NCI-H524 treated with DMSO at 0.1 percent for 48 hours (cell line): ENCODE data around the gene INPP5D.

ENCODE experiments used
- DNase-seq: peaks from one replicate; lab custom pipeline; 2025; lab: John Stamatoyannopoulos, UW

INPP5D gene

DNA sequence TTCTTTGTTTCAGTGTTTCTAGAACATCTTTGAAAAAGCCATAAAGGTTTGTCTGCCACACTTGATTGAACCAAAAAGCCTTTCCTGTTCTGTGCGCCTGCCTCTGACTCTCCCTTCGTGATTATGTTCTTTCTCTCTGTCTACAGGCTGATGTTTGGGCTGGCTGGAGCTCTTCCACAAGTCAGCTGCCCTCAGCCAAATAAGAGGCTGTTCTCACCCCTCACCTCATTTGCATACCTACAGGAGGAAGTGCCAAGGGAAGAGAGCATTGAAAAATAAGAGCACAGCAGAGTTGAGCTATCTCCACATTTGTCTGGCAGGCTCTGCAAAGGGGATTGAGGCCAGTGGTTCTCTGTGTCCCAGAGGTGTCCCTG is 15.8 kb downstream of the INPP5D start:
- no peak for DNase-seq

DNA sequence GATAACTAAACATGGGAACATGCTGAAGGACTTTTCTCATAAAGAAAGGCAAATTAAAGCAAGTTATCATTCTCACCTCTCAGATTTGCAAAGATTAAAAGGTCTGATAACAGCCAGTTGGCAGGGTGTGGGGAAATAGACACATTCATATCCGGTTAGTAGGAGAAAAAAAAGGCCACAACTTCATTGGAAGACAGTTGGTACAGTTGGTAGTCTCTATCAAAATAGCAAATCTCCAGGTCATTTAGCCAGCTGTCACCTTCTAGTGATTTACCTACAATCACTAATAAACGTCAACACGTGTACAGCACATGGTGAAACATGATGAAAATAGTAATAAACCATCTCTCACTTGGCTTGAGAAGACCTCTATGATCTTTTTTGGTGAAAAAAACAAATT is 16.6 kb downstream of the INPP5D start:
- DNase-seq: no peak

DNA sequence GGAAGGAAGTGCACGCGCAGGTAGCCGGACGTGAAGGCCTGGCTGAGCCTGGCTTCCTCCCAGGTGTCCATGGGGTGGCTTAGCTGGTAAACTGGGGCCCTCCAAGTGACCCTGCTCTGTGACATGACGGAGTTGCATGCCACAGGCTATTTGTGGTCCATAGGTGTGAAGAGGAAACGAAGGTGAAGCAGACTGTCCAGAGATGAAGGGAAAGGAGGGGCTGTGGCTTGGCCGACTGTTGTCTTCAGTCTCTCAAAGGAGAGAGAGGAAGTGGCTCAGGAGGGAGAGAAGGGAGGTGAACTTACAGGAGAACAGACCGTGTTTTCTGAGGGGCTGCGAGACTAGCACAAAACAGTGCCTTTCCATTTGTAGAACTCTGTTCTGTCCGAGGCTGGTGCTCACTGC is 19.3 kb downstream of the INPP5D start:
- DNase-seq: no peak

DNA sequence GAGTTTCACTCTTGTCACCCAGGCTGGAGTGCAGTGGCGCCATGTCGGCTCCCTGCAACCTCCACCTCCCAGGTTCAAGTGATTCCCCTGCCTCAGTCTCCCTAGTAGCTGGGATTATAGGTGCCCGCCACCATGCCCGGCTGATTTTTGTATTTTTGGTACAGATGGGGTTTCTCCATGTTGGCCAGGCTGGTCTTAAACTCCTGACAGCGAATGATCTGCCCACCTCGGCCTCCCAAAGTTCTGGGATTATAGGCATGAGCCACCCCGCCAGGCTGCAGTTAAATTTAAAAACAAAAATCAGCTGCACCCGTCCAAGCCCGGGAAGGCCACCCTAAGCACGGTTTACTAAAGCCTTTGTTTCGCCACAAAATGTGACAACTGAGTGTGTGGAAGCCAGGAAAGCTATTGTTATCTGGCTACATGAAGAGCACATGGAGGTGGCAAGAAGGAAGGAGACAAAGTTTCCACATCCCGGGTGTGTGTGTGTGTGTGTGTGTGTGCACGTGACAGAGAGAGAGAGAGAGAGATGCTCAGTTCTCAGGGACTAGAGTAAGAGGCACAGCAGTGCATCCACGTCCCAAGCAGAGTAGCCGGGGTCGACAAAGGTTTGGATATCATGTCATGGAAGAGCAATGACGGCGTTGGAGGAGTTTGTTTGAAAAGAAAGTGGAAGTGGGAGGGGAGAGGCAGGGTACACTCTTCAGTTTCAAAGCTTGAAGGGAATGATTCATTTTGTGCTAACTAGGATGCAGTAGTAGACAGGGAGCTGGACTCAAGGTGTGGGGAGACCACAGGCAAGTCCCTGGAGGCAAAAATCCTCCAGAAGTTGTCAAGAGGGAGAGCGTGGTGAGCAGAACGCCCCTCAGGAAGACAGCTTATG is 20.1 kb downstream of the INPP5D start:
- DNase-seq: no peak

DNA sequence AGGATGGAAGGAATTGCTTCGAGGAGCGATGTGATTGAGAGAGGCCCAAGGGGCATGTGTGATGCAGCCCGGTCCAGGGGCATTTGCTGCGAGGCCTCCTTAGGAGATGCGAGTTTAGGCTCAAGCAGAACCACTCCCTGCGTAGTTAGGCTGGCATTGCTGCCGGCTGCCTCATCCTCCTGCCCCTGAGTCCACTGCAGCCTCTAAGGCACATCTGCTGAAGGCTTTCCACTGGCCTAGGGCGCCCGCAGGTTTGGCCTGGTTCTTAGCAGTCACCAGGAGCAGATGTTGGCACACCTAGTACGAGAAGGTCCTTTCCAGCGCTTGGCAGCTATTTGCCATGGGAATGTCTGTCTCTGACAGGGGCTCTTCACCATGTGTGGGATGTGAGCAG is 20.7 kb downstream of the INPP5D start:
- no peak for DNase-seq

DNA sequence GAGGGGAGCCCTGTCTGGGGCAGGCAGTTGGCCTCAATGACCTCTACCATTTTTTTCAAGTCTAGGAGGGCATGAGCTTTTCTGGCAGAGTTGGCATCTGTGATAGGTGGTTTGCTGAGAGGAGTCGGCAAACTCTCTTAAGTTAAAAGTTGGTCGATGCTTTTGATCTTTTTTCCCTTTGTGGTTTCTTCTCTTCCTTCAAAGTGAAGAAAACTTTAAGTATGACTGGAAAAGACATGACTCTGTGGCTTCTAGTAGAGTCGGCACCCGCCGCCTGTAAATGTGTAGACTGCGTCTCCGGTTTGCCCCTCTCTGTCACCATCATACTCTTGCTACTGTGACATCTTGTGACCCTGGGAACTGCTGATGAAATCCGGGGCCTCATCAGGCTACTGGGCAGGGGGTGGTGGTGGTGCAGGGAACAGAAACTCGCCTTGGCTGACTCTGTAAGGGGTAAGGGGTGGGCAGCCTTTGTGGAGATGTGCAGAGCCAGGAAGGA is 21.1 kb downstream of the INPP5D start:
- DNase-seq: no peak

DNA sequence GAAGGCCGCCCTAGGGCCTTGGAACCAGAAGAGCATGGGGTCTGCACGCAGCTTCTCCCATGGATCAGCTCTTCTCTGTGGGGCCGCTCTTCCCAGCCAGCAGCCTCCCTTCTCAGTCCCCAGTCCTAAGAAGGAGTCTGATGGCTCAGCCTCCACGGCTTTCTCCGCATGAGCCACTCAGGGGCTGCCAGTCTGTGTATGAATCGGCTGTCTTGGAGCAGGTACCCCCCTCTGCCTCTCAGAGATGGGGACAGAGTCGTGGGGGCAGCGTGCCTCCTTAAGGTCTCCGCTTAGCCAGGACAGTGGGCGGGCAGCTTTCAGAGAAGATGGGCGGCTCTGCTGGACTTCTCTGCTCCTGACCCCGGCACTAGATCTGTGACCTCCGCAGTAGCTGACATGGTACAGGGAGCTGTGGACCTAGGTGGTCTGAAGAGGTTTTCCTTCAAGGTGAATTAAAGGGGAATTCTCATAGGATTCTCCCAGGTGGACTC is 21.6 kb downstream of the INPP5D start:
- DNase-seq: no peak

DNA sequence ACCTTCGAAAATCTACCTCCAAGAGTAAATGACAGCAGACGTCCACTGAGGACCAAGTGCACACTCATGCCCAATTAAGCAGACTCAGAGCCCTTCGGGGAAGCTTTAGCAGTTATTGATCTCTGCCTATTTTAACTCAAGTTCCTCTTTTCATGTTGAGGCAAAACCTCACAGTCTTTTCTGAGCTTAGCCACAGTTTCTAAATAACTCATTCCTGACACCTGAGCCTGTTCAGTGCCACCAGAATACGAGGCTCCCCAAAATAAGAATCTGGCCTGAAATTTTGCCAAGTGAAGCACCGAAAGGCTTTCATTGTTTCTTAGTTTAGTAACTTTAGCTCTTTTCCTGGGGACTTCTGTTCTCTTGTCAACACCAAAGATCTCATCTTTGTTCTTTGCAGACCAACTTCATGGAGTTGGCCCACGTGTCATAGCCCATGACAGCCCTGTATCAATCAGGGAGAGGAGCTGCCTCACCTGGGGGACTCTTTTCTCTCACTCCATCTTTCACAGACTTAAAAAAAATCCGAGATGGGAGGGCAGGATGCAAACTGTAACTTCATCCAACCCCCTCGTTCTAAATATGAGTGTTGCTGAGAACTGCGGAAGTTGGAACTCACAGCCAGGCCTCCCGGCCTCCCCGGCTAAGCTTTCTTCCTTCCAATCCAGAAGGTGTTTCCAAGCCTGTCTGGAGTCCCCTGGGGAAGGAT is 22.2 kb downstream of the INPP5D start:
- DNase-seq: no peak

DNA sequence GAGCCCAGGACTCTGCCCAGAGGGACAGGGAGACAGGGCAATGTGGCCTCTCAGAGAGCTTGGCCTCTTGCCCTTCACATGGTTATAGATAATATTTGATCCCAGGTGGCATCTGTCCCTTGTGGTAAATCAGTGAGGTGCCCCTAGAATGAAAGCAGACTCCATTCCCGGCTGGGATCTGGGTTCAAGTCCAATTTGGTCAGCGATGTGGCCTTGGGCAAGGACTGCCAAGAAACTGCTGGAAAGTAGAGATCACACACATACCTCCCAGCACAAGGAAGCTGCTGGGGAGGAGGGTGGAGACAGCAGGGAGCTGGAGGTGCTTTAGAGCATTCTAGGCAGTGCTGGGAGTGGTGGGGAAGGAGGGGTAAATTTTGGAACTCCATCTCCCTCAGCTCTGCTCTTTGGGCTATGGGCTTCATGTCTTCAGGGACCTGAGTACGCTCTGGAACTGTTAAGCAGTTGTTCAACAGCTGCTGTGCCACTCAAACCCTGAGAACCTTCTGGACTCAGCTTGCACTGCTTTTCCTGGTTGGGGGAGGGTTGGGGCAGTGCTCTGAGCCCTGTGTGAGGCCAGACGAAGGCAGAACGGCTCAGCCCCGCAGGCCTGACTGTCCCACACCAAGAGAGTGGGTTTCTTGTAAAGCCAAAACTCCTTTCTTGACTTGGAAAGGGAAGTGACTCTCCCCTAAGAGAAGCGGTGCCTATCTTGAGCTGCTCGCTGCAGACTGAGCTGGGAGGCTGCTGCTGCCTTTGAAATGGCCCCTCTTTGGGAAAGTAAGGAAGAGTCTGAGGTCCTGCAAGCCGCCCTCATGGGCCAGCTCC is 23.0 kb downstream of the INPP5D start:
- DNase-seq: no peak

DNA sequence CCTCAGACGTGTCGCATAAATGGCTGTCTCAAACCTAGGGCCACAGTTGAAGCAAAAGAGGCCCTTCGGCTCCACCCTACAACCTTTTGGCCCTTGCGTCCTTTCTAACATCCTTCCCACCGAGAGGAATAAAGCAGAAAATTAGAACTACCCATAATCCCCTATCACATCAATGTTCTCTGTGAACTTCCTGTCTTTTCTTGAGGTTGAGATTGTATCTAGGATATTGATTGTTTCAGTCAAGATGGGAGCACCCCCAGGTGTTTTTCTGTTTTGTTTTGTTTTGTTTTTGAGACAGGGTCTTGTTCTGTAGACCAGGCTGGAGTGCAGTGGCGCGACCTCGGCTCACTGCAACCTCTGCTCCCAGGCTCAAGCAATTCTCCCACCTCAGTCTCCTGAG is 23.6 kb downstream of the INPP5D start:
- no peak for DNase-seq

DNA sequence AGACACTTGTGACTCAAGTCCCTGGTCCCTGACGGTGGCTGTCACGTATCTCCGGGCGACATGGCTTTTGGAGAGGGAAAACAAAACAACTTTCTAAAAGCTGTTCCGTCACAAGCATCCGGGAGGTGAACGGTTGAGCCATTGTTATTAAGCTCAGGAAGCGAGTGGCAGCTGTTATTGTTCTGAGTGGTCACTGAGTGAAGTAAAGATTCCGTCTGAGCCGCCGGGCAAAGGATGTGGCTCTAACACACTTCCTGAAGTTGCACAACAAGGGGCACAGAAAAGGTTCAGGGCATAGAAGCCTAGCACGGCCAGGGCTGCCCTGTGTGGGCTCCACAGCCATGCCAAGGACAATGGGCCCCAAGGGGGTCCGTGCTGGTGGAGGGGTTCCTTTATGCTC is 24.3 kb downstream of the INPP5D start:
- no peak for DNase-seq

DNA sequence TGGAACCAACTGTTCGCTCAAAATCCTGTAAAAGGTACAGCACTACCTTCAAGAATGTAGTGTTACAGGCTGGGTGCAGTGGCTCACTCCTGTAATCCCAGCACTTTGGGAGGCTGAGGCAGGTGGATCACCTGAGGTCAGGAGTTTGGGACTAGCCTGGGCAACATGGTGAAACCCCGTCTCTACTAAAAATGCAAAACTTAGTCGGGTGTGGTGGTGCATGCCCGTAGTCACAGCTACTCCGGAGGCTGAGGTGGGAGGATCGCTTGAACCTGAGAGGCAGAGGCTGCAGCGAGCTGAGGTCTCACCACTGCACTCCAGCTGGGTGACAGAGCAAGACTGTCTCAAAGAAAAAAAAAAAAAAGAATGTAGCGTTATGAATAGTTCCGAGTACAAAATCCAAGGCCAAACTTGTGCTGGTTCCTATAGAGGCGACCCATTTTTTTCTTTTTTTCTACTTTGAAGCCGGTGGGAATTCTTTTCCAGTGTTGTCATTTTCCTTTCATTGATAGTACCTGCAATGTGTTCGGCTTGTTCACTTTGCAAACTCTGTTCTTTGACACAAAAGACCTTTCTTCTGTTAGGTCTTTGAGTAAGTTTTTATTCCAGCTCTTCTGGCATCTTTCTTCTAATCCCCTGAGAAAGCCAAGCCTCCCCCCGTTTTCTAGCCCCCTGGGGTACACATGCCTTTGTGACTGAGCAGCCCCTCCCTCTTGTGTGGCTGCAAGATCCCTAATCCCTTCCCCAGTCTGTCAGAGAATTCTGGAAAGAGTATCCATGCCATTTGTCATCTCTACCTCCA is 25.1 kb downstream of the INPP5D start:
- no peak for DNase-seq

DNA sequence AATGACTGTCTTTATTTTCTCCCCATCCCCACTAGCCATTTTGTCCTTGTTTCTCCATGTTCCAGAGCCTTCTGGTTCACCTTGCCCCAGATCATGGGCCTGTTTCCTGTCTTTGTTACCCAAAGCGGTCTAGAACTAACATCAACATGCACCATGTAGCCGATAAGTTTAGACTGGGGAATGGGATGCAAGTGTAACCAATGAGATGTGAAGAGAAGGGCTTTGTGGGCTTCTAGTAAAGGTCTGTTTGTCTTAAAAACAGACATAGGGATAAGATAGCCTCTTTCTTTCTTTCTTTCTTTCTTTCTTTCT is 25.7 kb downstream of the INPP5D start:
- DNase-seq: no peak

DNA sequence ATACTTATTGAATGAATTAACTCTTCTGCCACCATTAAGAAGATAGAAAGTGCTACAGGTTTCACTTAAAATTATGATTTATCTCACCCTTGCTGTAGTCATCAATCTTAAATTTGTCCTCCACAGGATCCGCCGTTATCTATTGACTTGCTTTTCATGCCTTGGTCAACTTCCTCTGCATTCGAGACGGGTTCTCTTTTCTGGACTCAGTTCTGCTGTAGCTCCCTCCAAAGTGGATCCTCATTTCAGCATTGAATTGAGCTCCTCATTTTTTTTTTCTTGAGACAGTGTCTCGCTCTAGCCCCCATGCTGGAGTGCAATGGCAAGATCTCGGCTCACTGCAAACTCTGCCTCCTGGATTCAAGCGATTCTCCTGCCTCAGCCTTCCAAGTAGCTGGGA is 27.6 kb downstream of the INPP5D start:
- no peak for DNase-seq

DNA sequence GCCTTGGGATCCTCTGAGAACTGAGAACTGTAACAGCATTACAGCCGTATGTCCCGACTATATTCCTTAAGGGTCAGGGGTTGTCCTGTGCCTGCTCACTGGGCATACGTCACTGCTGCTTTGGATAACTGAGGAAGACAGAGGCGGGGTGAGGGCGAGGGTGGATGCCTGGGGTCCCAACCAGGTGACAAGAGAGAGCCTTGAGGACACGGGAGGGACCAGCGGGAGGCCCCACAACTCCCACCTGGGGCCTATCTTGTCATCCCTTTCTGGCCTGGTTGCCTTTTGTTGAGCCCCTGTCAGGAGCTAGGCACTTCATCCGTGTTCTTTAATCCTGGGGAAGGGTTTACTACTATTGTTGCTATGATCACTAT is 28.8 kb downstream of the INPP5D start:
- no peak for DNase-seq

DNA sequence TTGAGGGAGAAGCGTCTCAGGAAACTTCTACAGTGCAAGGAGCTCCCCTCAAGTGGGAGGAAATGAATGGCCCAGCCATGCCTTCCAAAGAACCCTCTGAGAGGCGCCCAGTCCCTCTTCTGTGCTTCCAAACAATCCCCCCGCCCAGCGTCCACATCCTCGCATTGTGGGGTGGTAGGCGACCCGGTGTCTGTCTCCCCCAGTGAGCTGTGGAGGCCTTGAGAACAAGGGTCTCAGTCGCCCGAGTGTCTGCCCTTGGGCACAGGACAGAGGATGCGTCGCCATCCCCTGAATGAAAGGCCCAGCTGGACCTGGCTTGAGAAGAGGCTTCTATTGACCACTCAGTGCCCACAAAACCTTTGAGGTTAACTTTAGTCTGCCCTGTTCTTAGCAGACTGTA is 29.7 kb downstream of the INPP5D start:
- no peak for DNase-seq

DNA sequence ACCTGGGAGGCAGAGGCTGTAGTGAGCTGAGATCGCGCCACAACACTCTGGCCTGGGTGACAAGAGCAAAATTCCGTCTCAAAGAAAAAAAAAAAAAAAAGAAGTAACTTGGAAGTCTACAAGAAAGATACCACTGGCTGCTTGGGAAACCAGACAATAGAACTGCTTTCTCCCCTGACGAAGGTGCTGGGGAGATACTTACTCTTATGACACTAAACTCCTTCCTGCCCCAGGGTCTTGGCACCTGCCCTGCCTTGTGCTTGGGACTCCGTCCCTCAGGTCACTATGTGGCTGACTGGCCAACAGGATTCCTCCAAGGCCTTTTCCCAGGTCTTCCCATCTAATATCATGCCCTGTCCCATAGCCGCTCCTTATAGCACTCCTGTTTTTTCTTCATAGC is 30.7 kb downstream of the INPP5D start:
- DNase-seq: no peak

DNA sequence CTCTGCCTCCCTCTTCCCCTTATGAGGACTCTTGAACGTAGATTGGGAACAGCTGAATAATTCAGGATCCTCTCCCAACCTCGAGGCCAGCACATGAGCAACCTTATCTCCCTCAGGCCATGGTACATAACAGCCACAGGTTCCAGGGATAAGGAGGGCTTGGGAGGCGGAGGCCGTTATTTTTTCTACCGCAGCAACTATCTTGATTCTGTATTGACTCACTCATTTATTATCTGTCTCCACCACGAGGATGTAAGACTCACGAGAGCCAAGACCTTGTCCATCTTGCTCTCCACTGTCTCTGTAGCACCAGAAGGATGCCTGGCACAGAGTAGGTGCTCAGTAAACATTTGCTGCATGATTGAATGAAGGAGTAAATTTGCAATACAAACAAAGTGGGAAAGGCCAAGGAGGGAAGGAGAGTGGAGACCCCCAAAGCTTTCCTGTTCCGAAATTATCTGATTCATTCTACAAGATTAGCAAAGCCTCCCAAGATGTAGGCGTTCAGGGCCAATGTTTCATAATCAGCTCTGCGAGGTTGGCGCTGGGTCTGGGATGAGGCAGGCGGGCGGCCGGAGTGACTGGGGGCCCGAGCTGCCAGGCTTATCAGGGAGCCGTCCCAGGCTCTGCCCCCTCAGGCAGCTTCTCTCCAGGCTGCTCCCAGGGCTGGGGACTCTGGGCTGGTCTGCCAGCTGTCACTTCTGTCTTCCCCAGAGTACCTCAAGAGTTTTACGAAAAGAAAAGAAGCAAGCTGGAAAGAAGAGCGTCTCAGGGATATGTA is 31.6 kb downstream of the INPP5D start:
- DNase-seq: no peak

DNA sequence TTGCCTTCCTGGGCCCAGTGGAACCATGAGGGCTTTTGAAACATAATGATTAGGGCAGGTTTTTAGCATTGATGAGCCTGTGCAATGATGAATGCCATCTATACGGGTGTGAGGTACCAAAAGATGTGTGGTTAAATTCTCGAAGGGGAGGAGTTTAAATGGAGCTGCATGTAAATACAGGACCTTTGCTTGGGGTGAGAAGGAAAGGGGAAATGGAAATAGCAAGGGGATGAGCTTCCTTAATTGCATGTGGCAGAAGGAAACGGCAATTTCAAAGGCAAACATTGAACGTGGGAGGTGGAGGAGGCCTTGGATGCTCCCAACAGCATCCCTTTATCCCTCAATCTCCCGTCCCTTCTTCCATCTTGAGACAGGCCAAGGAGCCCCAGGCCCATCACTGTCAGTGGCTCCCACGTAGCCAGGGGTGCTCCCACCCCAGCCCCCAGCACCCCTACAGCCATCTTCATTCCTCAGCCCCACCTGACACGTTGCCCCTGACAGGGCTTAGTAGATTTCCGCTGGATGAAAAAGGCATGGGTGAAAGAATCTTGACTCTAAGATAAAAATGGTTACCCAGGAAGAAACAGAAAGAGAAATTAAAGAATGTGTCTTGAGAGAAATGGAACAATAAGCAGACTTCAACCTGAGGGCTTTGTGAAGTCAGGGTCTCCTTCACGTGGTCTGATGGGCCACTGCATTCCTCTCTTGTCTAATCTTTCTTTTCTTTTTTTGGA is 32.5 kb downstream of the INPP5D start:
- no peak for DNase-seq

DNA sequence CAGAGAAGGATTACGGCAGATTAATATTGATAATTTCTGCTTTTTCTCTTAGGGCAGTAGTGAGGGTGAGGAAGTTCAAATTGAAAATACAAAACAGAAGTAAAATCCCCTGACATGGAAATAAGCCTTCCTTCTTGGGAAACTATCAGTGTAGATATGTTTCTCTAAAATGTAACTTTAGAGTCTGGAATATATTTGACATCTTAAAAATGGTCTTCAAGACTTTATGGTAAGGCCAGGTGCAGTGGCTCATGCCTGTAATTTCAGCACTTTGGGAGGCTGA is 33.0 kb downstream of the INPP5D start:
- DNase-seq: no peak

DNA sequence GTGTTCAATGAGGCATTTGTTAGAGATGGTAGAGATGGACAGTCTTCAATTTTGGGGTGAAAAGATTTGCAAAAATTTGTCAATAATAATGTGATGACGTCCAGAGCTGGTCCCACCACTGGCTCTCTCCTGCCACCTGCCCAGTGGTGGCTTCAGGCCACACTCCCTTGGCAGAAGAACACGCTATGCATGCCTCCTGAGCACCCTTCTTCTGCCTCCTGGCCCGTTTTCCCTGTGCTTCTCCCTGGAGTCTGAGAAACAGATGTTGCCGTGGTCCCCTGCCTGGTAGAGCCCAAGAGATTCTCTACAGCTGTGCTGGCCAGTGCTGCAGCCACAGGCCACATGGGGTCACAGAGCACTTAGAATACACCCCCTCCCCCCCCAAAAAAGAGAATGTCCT is 33.6 kb downstream of the INPP5D start:
- DNase-seq: no peak
